GM12892 (cell line): Measurements from ENCODE around the gene CPPED1.

Source experiments
- POLR2A ChIP-seq: IDR thresholded peaks from 2 replicates; pipeline ENCODE4 v1.6.1; 2011; ENCODE audit warnings: low read depth, low read length, control low read depth
- POLR2AphosphoS5 ChIP-seq: IDR thresholded peaks from 2 replicates; pipeline ENCODE4 v1.6.1; 2011; ENCODE audit warnings: low read depth, low read length, control low read depth

DNA sequence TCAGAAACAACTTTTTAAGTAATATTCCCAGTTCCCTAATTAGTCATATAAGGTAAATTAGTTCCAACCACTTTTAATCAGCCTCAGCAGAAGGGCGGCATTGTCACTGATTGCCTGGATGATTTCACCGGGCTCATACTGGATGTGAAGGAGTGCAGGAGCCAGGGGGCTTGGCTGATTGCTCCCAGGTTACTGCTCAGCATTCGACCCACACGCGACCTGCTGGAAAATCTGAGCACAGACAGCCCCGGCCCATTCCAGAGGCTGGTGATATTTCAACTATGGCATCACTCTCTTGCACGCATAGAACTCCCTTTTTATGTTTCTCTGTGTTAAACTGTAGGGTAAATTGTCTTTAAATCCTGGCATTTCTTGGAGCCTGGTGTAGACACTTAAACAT, 34.2 kb downstream of the CPPED1 start:
- TF ChIP-seq POLR2AphosphoS5 (no peak), POLR2A (no peak)
